Fibroblast of lung (primary cell): ENCODE results near the gene FGGY.

Experiments used
- EZH2 ChIP-seq: IDR thresholded peaks from 2 replicates; pipeline ENCODE4 v1.5.1; 2012; ENCODE audit warnings: low read length, control low read depth, mild to moderate bottlenecking; ENCODE audit errors: missing control alignments
- TF ChIP-seq, protein P1 (sequence below), 2 donors: IDR thresholded peaks in 1 of 2; conservative IDR thresholded peaks in 1 of 2; 1 replicate in 1 of 2; 2 replicates in 1 of 2; pipeline ENCODE4 v1.5.1; 2011 to 2012; ENCODE audit warnings: low read length in 2 of 2, control low read depth in 1 of 2, inconsistent platforms in 1 of 2, low read depth in 1 of 2, mild to moderate bottlenecking in 1 of 2

GRCh38 chr1:59692591-59692990, 395.7 kb downstream of the FGGY start:
- TF ChIP-seq EZH2 = no peak
- TF ChIP-seq, protein P1, sequence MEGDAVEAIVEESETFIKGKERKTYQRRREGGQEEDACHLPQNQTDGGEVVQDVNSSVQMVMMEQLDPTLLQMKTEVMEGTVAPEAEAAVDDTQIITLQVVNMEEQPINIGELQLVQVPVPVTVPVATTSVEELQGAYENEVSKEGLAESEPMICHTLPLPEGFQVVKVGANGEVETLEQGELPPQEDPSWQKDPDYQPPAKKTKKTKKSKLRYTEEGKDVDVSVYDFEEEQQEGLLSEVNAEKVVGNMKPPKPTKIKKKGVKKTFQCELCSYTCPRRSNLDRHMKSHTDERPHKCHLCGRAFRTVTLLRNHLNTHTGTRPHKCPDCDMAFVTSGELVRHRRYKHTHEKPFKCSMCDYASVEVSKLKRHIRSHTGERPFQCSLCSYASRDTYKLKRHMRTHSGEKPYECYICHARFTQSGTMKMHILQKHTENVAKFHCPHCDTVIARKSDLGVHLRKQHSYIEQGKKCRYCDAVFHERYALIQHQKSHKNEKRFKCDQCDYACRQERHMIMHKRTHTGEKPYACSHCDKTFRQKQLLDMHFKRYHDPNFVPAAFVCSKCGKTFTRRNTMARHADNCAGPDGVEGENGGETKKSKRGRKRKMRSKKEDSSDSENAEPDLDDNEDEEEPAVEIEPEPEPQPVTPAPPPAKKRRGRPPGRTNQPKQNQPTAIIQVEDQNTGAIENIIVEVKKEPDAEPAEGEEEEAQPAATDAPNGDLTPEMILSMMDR (conservative IDR thresholded peaks at IDR 0.05 in 1 of 2, IDR thresholded peaks at IDR 0.05 in 1 of 2; ENCODE audit: low read depth in 1 of 2, low read length in 2 of 2) = no peak
